Activated effector memory CD4-positive, alpha-beta T cell treated with anti-CD3 and anti-CD28 coated beads, Interleukin-2, amount 50 U/mL, for 16 hours (primary cell): ENCODE measurements around the gene CDK18.
"Not testable (repeated sequence)": the region's sequence is repeated elsewhere in the genome, so short reads cannot be mapped to it uniquely, and the experiment has no call there.

Source experiments
- DNase-seq: peaks from one replicate; pipeline ENCODE4 v3.0.0-alpha.2; 2020

The CDK18 gene

GRCh38 chr1:205481629-205482151 is 22.8 kb upstream of the CDK18 start:
- DNase-seq = no peak

GRCh38 chr1:205482587-205482986 is 21.9 kb upstream of the CDK18 start:
- not testable (repeated sequence) for DNase-seq

GRCh38 chr1:205483372-205483771 is 21.1 kb upstream of the CDK18 start:
- DNase-seq = no peak

- DNase-seq = peak; percentile 84
Observed at GRCh38 chr1:205484985-205485967, 19.2 kb upstream of the CDK18 start.

- DNase-seq = no peak
Observed at GRCh38 chr1:205486258-205486657, 18.2 kb upstream of the CDK18 start.

- DNase-seq = peak; percentile 71
Observed at GRCh38 chr1:205488074-205488723, 16.3 kb upstream of the CDK18 start.

- no peak for DNase-seq
Observed at GRCh38 chr1:205491794-205492193, 12.7 kb upstream of the CDK18 start.

GRCh38 chr1:205492201-205492667 is 12.2 kb upstream of the CDK18 start:
- no peak for DNase-seq

GRCh38 chr1:205492774-205493173 is 11.7 kb upstream of the CDK18 start:
- no peak for DNase-seq

- DNase-seq = no peak
Observed at GRCh38 chr1:205493241-205494085, 11.0 kb upstream of the CDK18 start.

- DNase-seq = no peak
Observed at GRCh38 chr1:205494115-205494514, 10.4 kb upstream of the CDK18 start.

GRCh38 chr1:205495237-205495823 is 9.1 kb upstream of the CDK18 start:
- no peak for DNase-seq

- no peak for DNase-seq
Observed at GRCh38 chr1:205496661-205497060, 7.8 kb upstream of the CDK18 start.

GRCh38 chr1:205497351-205497750 is 7.1 kb upstream of the CDK18 start:
- no peak for DNase-seq

GRCh38 chr1:205499789-205500188 is 4.7 kb upstream of the CDK18 start:
- DNase-seq = no peak

- DNase-seq = no peak
Observed at GRCh38 chr1:205500240-205501233, 3.9 kb upstream of the CDK18 start.

- no peak for DNase-seq
Observed at GRCh38 chr1:205502111-205502810, 2.2 kb upstream of the CDK18 start.

- no peak for DNase-seq
Observed at GRCh38 chr1:205502992-205503391, 1.5 kb upstream of the CDK18 start.

GRCh38 chr1:205505076-205505729 is 734 bp downstream of the CDK18 start:
- DNase-seq = no peak

- no peak for DNase-seq
Observed at GRCh38 chr1:205505791-205506190, 1.3 kb downstream of the CDK18 start.
